Measurements from ENCODE around the gene SH3RF3.

The SH3RF3 gene

DNA sequence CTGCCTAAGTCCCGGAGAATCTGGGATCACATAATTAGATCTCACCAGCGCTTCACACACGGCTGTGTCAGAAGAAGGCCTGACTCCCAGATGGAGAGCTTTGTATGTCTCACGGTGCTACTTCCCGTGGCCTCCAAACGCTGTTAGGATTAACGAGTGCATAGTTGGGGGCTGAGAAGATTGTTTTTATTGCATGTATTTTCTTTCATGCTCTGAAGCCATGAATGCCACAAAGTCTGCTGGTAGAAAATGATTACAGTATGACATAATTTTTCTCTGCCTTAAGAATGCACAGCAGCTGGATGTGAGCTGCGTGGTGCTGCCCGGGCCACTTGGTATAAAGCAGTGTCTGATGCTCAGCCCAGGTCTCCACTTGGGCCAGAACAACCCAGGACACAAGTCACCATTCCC lies 318.3 kb downstream of the SH3RF3 start:
- no peak for DNase-seq

DNA sequence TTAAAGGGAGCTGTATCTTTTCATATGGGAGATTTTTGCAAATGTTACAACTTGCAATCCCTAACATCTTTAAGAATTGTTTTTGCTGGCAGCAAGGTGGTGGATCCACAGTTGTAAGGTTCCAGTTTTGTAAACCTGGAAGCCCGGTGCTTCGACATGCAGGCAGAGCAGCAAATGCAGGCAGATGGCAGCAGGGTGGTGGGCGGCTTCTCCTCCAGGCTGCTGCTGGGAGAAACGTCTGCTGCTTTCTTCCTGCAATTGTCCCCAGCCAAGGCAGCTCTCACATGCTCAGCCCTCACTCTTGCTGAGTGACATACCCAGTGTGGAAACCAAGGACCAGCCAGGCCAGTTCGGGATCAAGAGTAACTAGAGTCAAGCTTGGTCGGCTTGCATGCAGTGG lies 318.8 kb downstream of the SH3RF3 start:
- no peak for DNase-seq

DNA sequence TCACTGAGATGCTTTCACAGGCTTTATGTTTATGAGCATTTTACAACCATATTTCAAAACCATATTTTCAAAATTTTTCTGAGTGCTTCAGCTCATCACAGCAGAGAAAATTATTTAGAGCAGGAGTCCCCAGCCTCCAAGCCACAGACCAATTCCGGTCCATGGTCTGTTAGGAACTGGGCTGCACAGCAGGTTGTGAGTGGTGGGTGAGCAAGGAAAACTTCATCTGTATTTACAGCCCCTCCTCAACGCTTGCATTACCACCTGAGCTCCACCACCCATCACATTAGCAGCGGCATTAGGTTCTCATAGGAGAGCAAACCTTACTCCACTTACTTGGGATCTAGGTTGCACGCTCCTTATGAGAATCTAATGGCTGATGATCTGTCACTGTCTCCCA lies 319.2 kb downstream of the SH3RF3 start:
- DNase-seq, result no peak

DNA sequence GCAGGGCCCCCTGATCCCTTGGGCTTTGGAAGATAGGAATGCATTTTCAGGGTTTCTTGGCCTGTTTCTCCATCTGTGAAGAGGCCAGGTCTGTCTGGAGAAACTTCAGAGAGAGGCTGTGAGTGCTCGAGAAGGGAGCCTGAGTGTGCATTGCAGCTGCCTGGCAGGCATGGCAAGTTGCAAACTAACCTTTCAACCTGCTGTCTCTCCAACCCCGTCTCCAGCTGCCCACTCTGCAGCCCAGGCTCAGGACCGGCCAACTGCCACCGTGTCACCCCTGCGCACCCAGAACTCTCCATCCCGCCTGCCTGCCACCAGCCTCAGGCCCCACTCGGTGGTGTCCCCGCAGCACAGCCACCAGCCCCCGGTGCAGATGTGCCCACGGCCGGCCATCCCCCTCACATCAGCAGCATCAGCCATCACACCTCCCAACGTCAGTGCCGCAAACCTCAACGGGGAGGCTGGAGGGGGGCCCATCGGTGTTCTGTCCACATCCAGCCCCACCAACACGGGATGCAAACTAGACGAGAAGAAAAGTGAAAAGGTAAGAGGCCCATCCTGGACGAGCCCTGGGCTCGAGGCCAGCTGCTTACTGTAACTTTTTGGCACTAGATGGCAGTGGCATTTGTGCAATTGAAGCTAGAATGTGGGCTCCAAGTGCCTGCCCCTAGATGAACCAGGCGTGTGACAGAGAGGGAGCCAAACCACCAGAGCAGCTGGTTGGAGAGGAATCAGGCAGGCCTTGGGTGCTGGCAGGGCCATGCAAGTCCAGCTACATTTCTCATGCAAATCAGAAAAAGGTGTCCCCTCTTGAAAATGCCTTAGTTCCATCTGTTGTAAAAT lies 320.2 kb downstream of the SH3RF3 start:
- DNase-seq, result no peak

DNA sequence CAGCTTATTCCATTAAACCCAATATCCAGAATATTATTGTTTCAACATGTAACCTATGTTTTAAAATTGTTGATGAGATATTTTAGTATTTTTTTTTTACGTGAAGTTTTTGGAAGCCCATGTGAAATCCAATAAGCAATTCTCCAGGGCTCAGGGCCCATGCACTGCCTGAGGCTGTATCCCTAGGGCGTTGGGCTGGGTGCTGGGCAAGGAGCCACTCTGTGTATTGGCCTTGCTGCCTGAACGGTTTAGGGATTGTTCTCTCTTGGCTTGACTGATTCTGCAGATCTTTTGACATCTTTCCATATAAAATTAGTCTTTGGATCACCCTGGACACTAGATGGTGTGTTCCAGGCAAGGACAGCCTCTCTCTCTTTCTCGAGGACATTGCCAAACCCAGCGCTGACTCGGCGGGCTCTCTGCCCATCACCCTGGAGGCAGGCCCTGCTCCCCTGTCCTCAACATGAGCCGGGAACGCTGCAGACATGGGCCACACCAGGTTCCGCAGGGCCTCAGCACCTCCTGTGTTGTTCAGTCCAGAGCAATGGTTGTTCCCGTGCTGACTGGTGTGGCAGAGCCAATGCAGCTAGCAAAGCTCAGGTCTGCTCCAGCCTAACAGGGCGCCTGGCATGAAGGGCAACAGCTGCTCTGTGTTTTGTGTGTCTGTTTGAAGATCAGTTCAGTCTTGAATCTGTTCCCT lies 321.7 kb downstream of the SH3RF3 start:
- no peak for DNase-seq

DNA sequence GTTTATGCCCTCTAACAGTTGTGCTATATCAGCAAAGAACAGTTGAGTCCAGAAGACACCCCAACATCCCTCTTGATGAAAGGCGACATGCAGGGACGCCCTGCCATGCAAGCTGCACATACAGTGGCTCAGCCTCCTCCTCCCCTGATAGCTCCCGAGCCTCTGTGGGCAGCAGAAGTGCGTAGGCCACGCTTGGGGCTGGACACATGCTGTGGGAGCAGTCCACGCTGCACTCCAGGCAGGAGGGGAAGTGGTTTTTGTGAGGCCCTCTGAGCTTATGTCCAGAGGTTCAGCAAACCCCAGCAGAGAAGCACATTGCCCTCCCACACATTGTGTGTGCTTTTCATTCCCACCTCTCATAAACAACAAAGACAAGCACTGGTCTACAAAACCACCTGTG lies 322.7 kb downstream of the SH3RF3 start:
- no peak for DNase-seq

DNA sequence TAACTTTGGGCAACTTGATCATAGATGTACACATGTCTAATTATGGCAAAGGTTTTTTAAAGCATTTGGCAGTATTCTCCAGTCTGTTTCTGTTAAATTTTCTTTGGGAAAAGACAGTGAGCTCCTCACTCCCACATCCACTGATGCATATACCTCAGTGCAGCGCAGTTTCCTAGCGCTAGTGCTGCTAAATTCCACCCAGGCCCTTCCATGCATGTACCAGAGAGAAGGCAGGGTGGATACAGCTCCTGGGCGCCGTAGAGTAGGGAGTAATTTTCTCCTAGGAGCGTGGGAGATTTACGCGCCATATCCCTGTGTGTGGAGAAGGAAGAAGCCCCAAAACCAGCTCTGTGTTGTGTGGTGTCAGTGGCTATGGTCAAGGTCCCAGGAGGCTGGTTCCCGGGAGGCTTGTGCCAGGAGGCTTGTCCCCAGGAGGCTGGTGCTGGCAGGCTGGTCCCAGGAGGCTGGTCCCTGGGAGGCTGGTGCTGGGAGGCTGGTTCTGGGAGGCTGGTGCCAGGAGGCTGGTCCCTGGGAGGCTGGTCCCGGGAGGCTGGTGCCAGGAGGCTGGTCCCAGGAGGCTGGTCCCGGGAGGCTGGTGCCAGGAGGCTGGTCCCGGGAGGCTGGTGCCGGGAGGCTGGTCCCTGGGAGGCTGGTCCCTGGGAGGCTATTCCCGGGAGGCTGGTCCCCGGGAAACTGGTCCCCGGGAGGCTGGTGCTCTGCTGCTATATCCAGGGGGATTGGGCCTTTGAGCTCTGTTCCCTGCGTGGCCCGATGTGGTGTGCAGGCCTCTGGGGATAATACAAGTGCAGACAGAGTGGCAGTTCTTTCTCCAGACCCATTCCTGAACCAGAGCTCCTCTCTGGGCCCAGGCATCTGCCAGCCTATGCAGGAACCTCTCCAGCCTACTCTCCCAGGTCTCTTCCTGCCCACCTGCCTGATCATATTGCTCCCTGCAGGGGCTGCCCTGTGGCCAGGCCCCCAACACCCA lies 323.6 kb downstream of the SH3RF3 start:
- DNase-seq, result no peak

DNA sequence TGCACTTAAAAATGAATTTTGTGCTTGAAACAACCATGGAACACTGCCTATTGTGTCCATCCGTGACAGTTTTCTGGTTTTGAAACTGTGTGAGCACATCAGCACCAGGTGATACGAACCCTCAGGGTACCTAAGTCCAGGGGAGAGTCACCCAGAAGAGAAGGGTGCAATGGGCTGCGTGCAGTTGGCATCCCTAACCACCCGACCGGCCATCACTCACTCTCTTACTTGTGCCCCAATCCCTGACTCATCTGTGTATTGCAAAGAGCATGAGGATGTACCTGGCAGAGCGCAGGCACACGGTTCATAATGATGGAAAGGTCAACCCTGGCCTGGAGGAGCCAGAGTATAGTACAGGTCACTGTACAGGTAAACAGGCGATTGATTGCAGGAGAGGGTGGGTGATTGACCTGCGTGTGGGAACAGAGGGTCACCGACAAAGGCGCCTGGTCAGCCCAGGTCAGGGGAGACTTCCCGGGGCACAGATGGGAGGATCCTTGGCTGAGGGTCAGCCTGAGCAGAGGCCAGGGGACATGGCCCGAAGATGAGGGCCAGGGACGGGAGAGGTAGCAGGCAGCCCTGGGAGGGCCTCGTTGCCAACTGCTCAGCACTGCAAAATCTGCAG lies 324.5 kb downstream of the SH3RF3 start:
- DNase-seq, result no peak

DNA sequence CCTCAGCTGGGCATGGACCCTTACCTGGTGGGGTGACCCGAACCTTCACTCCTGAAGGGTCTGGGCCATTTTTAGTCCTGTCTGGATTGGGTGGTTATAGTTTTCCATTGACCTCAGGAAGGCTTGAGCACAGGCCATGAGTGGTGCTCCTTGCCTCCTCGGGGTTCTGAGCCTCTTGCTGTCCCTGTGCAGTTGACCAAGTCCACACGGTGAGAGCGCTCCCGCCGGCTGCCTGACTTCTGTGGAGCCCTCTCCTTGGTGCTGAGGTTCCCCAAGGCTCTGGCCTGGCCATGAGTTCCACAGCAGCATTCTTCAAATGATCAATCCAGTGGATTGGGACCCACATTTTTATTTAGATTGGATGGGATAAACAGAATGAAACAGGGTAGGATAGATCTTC lies 325.3 kb downstream of the SH3RF3 start:
- no peak for DNase-seq

DNA sequence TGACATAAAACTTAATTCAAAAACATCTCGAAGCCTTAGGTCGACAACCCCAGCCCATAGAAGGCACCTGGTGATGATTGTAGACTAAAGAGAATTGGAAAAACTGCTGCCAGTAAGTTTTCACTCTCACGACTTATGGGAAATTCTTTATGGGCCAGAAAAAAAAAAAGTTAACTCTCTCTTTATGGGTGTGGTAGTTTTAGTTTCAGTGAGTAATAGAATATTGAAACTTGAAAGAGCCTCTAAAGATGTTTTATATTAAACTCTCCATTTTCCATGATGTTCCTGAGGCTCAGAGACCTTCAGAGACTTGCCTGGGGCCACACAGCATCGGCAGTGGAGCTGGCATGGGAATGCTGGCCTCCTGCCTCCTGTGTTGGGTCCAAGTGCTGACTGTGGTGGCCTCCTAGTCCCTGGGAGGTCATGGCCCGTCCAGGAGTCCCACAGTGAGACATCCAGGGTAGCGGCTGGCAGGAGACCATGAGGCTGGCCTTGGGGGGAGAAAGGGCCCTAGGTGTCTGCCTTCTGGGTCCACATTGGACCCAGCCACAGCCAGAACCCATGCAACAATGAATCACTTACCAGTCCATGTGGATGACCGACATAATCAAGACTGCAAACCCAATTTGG lies 325.9 kb downstream of the SH3RF3 start:
- no peak for DNase-seq

DNA sequence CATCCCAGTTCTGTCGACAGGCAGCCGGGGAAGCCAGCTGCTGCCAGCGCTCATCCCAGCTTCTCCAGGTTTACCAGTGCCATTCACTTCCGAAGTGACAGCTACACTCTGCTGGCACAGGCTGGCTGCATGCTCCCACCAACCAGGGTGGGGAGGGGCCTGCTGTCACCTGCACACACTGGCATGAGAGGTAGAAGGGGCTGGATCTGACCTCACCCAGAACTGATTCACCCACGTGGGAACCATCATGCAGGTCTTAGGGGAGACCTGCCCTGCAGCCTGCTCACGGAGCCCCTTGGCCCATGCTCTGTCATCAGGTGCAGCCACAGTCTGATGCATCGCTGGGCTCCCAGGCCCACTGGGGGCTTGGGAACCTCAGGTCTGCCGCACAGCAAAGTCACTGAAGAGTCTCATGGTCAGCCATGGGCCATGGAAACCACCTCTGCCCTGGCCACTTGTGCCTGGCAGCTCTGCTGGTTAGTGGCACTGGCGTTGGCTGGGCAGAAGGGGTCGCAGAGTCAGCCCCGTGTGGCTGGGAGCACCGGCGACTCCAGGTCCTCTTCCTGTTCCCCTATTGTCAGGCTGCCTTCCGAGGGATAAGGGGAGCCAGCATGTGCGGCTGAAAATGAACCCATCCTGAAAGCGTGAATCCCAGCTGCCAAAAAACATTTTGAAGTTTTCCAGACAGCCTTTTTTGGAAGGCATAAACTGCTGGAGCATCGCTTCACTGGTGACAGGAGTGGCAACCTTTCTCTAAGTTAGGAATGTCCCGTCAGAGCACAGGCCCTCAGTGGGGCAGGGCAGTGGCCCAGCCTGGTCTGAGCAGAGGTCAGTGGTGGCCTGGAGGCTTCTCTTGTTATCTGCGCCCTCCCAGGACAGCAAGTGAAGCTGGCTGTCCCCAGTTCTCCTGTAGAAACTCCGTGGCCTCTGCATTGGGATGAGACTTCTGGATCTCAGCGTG lies 327.0 kb downstream of the SH3RF3 start:
- DNase-seq, result no peak

DNA sequence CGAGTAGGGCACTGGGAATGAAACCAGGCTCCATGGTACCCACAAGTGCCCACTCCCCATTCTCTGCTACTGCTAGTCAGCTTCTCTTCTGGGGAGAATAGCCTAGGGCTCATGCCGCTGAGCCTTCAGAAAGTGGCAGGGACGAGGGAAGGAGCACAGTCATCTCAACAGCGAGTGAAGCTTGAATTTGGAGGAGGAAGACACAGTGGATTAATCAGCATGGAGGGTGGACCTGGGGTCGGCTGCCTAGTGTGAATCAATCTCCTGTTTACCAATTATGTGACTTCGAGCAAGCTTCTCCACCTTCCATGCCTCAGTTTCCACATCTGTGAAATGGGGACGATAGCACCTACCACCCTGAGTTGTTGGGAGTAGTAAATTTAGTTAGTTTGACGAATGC lies 327.8 kb downstream of the SH3RF3 start:
- DNase-seq, result no peak

DNA sequence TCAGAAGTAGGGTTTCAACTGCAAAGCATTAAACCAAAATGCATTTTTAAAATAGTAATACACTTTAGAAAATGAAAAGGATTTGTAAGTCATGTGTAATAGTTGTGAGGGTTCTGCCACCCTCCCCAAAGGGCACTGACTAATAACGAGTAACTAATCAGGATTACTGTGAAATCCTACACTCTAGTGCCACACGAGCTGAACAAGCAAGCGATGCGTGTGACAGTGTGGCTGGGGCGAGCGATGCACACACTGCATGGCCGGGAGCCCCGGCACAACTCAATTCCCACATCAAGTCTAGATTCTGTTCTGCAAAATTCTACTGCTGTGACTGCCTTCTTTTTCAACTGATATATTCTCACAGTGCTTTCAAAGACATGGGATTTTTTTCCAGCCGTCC lies 328.4 kb downstream of the SH3RF3 start:
- DNase-seq, result no peak

DNA sequence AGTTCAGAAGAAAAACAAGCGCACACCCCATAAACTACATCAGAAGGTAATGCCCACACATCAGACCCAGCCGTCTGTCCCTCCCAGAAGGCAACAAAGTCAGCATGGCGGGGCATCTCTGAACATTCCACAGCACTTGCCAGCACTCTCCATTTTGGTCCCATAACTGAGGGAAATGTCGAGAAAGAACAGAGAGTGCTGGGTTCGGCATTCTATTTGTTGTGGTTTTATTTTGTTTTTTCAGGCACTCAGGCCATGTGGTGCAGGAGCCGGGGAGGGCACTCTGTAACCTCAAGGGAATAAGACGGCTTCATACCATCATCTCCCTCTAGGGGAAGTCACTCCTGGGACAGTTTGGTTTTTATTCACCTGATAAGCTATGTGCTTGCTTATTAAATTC lies 328.8 kb downstream of the SH3RF3 start:
- no peak for DNase-seq

DNA sequence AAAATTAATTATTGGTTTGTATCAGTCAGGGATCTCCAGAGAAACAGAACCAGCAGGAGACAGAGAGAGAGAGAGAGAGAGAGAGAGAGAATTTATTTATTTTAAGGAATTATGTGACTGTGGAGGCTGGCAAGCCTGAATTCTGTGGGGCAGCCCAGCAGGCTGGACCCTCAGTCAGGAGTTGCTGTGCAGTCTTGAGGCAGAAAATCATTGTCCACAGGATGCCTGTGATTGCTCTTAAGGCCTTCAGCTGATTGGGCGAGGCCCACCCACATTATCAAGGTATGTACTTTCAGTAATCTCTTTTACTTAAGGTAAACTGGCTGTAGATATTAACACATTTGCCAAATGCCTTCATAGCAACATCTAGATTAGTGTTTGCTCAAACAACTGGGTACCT lies 329.5 kb downstream of the SH3RF3 start:
- no peak for DNase-seq

DNA sequence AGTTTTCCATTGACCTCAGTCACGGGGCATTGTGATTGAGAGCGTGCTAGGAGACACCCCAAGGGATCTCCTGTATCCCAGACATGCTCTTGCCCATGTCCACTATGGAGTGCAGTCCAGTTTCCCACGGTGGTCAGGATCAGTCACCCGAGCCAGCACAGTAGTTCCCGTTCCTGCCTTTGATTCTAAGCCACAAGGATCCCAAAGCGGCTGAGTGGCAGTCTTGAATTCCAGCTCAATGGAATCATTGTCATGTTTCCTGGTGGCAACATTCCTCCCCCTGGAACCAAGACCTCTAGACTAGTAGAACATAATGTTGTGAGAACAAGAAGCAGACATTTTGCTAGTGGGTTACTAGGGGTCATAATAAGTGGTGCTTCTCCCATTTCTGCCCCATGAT lies 330.5 kb downstream of the SH3RF3 start:
- DNase-seq, result no peak

DNA sequence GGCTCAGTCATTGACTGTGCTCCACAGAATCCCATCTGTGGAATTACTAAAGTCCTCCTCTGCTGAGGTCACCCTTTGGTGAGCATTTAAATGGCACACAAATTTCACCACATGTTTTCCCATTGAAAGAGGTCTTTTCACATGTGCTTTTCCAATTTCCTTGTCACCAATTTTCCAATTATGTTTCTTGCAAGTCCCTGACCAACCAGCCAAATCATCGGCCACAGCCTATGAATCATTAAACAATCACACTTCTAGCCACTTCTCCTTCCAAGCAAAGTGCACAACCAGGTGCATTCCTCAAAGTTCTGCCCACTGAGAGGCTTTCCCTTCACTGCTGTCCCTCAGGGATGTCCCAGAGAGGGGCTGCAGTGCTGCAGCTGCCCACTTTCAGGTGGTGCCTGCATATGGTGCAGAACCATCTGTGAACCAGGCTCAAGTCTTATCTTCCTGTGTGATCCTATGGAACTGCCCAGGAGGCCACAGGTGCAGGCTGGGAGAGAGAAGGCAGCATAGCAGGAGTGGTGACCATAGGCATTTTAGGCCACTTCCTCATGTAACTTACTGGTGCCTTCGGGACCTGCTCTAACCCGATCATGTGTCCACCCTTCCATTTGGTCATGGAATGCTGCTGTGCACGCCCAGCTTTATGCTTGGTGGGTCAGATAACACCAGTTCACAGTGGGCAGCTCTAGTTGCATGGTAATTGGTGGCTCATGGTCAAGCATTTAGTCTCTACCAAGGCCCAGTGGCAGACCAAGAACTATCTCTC lies 331.7 kb downstream of the SH3RF3 start:
- DNase-seq, result no peak

DNA sequence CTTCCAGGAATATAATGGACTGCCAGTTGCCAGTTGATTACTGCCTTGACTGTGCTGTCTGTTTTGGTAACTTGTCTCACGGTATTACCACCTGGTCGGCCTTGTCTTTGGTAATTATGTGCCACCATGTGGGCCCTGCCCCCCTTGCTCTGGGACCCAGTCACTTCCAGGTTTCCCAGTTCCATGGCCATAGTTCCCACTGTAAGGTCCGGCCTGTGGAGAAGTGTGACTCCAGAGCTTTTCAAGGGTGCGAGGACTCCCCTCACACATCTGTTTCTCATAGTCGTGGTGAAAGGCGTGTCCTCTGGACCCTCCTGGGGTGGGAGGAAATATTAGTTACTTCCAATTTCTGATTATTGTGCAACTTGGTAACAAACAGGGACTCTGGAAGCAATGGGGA lies 334.2 kb downstream of the SH3RF3 start:
- DNase-seq, result no peak

DNA sequence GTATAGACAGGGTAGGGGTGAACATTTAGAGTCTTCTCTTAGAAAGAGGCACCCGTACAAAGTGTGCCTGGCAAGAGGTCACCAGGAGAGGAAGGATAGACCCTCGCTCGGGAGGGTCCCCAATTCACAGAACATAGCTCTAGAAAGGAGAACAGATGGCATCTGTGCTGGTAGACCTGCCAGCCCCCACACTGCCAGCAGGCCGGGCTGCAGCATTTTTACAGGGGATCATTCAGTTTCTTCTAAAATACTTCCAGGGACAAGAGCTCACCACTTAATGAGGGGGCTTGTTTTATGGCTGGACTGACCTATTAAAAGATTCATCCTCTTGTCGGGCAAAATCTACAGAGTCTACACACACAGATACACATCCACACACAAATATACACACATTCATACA lies 334.9 kb downstream of the SH3RF3 start:
- no peak for DNase-seq
